Nephron (organoid): Measurements from ENCODE around the gene TBC1D9.
A peak's percentile ranks its signal among the peaks of the same experiment; 100 is the strongest.

ENCODE experiments used
- H3K27ac Mint-ChIP-seq, 3 experiments: 2 replicates each; pipeline ENCODE4 v1.8.0; 2020; ENCODE audit warnings: mixed read lengths in 3 of 3, mild to moderate bottlenecking in 2 of 3, moderate library complexity in 1 of 3
- H3K27me3 Mint-ChIP-seq: 2 replicates; pipeline ENCODE4 v1.8.0; 2021; ENCODE audit warnings: low read depth, mild to moderate bottlenecking, moderate library complexity, mixed read lengths
- H3K36me3 Mint-ChIP-seq: 2 replicates; pipeline ENCODE4 v1.8.0; 2020; ENCODE audit warnings: low read depth, mixed read lengths
- H3K4me1 Mint-ChIP-seq: 2 replicates; pipeline ENCODE4 v1.8.0; 2020; ENCODE audit warnings: mixed read lengths
- H3K4me3 Mint-ChIP-seq, 3 experiments: 2 replicates each; pipeline ENCODE4 v1.8.0; 2020; ENCODE audit warnings: mild to moderate bottlenecking in 3 of 3, mixed read lengths in 3 of 3, moderate library complexity in 2 of 3
- H3K9me3 Mint-ChIP-seq: 2 replicates; pipeline ENCODE4 v1.8.0; 2020; ENCODE audit warnings: mixed read lengths
- CTCF ChIP-seq, 3 experiments: fragments of 200-600 bp; sonication (generic); IDR thresholded peaks; one replicate each; pipeline ENCODE4 v1.5.0; 2021; ENCODE audit warnings: antibody characterized with exemption in 3 of 3; ENCODE audit not compliant: unreplicated experiment in 3 of 3

The TBC1D9 gene

DNA sequence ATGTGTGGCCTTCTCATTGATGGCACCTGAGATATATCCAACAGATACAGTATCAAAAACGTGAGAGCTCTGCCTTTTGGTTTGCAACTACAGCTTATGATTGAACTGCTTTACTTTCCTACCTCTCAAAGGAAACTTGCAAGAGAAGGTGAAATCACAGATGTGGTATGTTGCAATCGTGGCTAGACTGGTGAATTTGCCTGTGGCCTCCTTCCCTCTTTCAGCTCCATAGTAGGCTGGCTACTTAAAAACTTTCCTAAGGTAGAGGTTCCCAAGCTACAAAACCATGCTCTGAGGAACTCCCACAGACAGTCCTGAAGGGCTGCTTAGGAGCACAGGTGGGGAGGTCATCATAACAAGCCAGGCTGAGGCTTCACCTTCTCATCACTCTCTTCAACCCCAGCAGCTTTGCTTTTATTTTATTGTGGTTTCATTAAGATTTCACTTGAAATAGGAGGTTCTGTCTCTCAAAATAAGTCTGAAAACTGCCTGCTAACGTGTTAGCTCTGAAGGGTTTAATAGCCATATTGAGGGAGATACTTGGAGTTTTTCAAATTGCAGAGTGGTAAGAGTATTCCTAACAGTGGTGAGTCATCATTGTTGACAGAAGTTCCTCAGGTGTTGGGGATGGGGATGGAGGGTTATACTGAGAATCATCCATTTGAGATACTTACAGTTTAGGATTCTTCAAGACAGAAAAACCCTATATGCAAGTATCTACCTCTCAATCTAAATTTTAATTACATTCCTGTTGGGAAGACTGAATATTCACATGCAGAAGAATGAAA, 93.9 kb downstream of the TBC1D9 start:
- Mint-ChIP-seq H3K27ac (no peak overlapping the region), H3K36me3 (peaks cover 63% of the 10 kb centered on the region), H3K4me1 (no peaks in the 10 kb centered on the region), H3K9me3 (no peaks in the 10 kb centered on the region), H3K27me3 (no peaks in the 10 kb centered on the region), H3K4me3 (no peak overlapping the region)
- TF ChIP-seq CTCF (IDR thresholded peaks at IDR 0.05; ENCODE audit: unreplicated experiment in 3 of 3) = no peak

DNA sequence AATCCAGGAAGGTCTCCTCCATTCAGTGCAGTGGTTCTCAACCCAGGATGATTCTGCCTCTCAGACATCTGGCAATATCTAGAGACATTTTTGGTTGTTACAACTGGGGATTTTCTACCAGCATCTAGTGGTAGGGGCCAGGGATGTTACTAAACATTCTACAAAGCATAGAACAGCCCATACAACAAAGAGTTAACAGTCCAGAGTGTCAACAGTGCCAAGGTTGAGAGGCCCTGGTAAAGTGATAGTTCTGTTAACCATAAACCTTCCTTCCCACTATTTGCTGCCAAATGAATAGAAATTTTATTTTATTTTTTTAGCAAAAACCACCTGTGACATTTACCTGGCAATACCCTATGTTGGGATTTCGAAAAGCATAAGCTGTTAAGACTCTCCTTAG, 94.6 kb downstream of the TBC1D9 start:
- Mint-ChIP-seq H3K4me3 (no peak overlapping the region), H3K36me3 (peaks cover 64% of the 10 kb centered on the region), H3K27ac (no peak overlapping the region), H3K4me1 (no peaks in the 10 kb centered on the region), H3K27me3 (no peaks in the 10 kb centered on the region), H3K9me3 (no peaks in the 10 kb centered on the region)
- no peak for TF ChIP-seq CTCF (IDR thresholded peaks at IDR 0.05; ENCODE audit: unreplicated experiment in 3 of 3)

DNA sequence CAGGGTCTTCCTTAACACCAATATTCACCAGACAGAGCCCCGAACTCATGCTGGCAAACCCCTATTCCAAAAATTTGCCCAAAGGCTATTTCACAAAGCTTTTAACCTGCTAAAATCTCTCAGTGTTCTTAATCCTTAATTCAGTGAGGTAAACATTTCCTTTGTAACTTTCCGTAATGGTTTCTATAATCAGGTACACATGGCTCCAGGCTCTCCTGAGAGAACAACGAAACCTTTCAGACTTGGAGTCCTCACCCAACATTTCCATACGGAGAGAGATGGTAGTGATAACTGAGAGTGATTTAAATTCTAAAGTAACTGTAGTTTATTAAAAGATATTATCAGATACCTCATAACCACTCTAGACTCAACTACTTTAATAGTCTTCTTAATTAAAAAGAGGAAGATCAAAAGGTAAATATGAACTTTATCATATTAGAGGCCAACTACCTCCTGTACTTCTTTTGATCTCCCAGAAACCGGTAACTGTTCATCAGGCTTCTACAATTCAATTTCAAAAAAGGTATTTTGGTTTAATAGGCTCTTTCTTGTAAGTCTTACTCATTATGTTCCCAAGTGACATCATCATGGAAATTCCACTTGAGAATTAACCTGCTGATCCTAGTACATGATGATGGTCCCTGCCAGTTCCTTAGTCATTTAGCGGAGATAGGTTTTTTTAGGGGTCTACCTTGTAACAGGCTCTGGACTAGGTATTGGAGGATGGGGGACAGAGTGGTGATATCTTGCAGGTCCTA, 96.1 kb downstream of the TBC1D9 start:
- TF ChIP-seq CTCF (IDR thresholded peaks at IDR 0.05; ENCODE audit: unreplicated experiment in 3 of 3) = no peak
- peak overlapping the region; percentile 10 to 78 (median 60) for H3K27ac Mint-ChIP-seq
- no peaks in the 10 kb centered on the region for H3K27me3 Mint-ChIP-seq
- no peak overlapping the region for H3K4me3 Mint-ChIP-seq
- H3K36me3 Mint-ChIP-seq = peaks cover 70% of the 10 kb centered on the region
- no peaks in the 10 kb centered on the region for H3K4me1 Mint-ChIP-seq
- no peaks in the 10 kb centered on the region for H3K9me3 Mint-ChIP-seq

- no peak for TF ChIP-seq CTCF (IDR thresholded peaks at IDR 0.05; ENCODE audit: unreplicated experiment in 3 of 3)
- H3K27ac Mint-ChIP-seq = peak overlapping the region; percentile 84 to 95 (median 91)
- H3K4me3 Mint-ChIP-seq = no peak overlapping the region
- H3K36me3 Mint-ChIP-seq = peaks cover 75% of the 10 kb centered on the region
- H3K9me3 Mint-ChIP-seq = no peaks in the 10 kb centered on the region
- H3K4me1 Mint-ChIP-seq = peaks cover 17% of the 10 kb centered on the region
- no peaks in the 10 kb centered on the region for H3K27me3 Mint-ChIP-seq
Observed at GRCh38 chr4:140654495-140654814, 101.7 kb downstream of the TBC1D9 start.

GRCh38 chr4:140653718-140654494, 102.3 kb downstream of the TBC1D9 start:
- Mint-ChIP-seq H3K27ac (peak overlapping the region; percentile 84 to 95 (median 91)), H3K27me3 (no peaks in the 10 kb centered on the region), H3K4me1 (peaks cover 17% of the 10 kb centered on the region), H3K9me3 (no peaks in the 10 kb centered on the region), H3K4me3 (peak overlapping the region in 2 of 3 experiments; percentile 7 to 37), H3K36me3 (peaks cover 74% of the 10 kb centered on the region)
- TF ChIP-seq CTCF (IDR thresholded peaks at IDR 0.05; ENCODE audit: unreplicated experiment in 3 of 3) = no peak
